Hepatocyte (in vitro differentiated cells): ENCODE results near the gene KIF11.

Source experiments
- CTCF ChIP-seq: fragments of 200-600 bp; sonication (generic); IDR thresholded peaks from 2 replicates; pipeline ENCODE4 v1.5.1; 2016; ENCODE audit warnings: antibody characterized with exemption, mild to moderate bottlenecking; ENCODE audit not compliant: poor library complexity
- EZH2phosphoT487 ChIP-seq: fragments of 200-600 bp; sonication (generic); IDR thresholded peaks from one replicate; pipeline ENCODE4 v1.6.1; 2018; ENCODE audit warnings: antibody characterized with exemption, mild to moderate bottlenecking, low read depth, moderate library complexity; ENCODE audit not compliant: unreplicated experiment, severe bottlenecking

- TF ChIP-seq CTCF (no peak), EZH2phosphoT487 (no peak)
These were observed 19.7 kb upstream of the KIF11 start for GRCh38 chr10:92573091-92573797.
